K562 (cell line): ENCODE measurements around the gene ITK. TPM values are rescaled to one million over a fixed set of nuclear protein-coding genes. Genes with fewer than 3 reads are reported as not detected.

Experiments
- CEBPB ChIP-seq: fragments of 450-650 bp; IDR thresholded peaks from 2 replicates; pipeline ENCODE4 v1.6.1; 2016; ENCODE audit warnings: missing genetic modification characterization, missing compliant biosample characterization
- CHD1 ChIP-seq: fragments of 200-600 bp; sonication (generic); IDR thresholded peaks from one replicate; pipeline ENCODE4 v1.6.1; 2012; ENCODE audit warnings: mild to moderate bottlenecking, moderate library complexity, low read length, inconsistent platforms
- CTBP1 ChIP-seq: fragments of 450-650 bp; IDR thresholded peaks from 2 replicates; pipeline ENCODE4 v1.6.1; 2016; ENCODE audit warnings: borderline replicate concordance
- E2F3 ChIP-seq: fragments of 250-450 bp; sonication (Bioruptor Pico); IDR thresholded peaks from 2 replicates; pipeline ENCODE4 v1.4.0; 2020; ENCODE audit warnings: mild to moderate bottlenecking
- E4F1 ChIP-seq: fragments of 250-450 bp; sonication (Bioruptor Pico); IDR thresholded peaks from 2 replicates; pipeline ENCODE4 v1.5.0; 2021; ENCODE audit warnings: mild to moderate bottlenecking, borderline replicate concordance
- GTF2A2 ChIP-seq: IDR thresholded peaks from 2 replicates; pipeline ENCODE4 v1.6.1; 2016; ENCODE audit warnings: mild to moderate bottlenecking, missing genetic modification characterization, missing compliant biosample characterization
- HDAC3 ChIP-seq: fragments of 450-650 bp; IDR thresholded peaks from 2 replicates; pipeline ENCODE4 v1.6.1; 2018; ENCODE audit warnings: borderline replicate concordance, mild to moderate bottlenecking, moderate library complexity; ENCODE audit not compliant: partially characterized antibody
- HNRNPL ChIP-seq: fragments of 200-400 bp; formaldehyde crosslinking; IDR thresholded peaks from 2 replicates; pipeline ENCODE4 v1.6.1; 2017; ENCODE audit warnings: low read depth, mild to moderate bottlenecking, low read length
- HSF4 ChIP-seq: fragments of 250-450 bp; sonication (Bioruptor Pico); IDR thresholded peaks from 2 replicates; pipeline ENCODE4 v2.1.2; 2022; ENCODE audit warnings: mild to moderate bottlenecking, moderate library complexity, borderline replicate concordance
- MAX ChIP-seq: sonication (generic); formaldehyde crosslinking; IDR thresholded peaks from 2 replicates; pipeline ENCODE4 v1.9.0; 2022; ENCODE audit warnings: mild to moderate bottlenecking, missing genetic modification reagents
- MCM3 ChIP-seq: fragments of 450-650 bp; IDR thresholded peaks from 2 replicates; pipeline ENCODE4 v1.6.1; 2016
- MTA2 ChIP-seq: fragments of 450-650 bp; IDR thresholded peaks from 2 replicates; pipeline ENCODE4 v1.6.1; 2016; ENCODE audit warnings: low read depth
- POLR2G ChIP-seq: fragments of 200-400 bp; formaldehyde crosslinking; IDR thresholded peaks from 2 replicates; pipeline ENCODE4 v1.6.1; 2017; ENCODE audit warnings: low read depth, mild to moderate bottlenecking, antibody characterized with exemption, low read length, moderate library complexity
- PRMT5 ChIP-seq: sonication (generic); formaldehyde crosslinking; IDR thresholded peaks from 2 replicates; pipeline ENCODE4 v1.5.0; 2020; ENCODE audit warnings: missing genetic modification reagents
- PTRF ChIP-seq: fragments of 450-650 bp; IDR thresholded peaks from 2 replicates; pipeline ENCODE4 v1.6.1; 2016; ENCODE audit warnings: mild to moderate bottlenecking, missing genetic modification characterization, missing compliant biosample characterization
- SPI1 ChIP-seq: IDR thresholded peaks from 2 replicates; pipeline ENCODE4 v1.6.1; 2011; ENCODE audit warnings: low read depth, low read length, control low read depth, borderline replicate concordance
- TAL1 ChIP-seq: fragments of 450-650 bp; IDR thresholded peaks from 2 replicates; pipeline ENCODE4 v1.6.1; 2016; ENCODE audit warnings: mild to moderate bottlenecking
- TEAD1 ChIP-seq, 2 experiments: fragments of 450-650 bp in 1 of 2; sonication (generic) in 1 of 2; formaldehyde crosslinking; IDR thresholded peaks; 2 replicates each; pipeline versions ENCODE4 v1.4.0 to v1.8.0; 2020 to 2022; ENCODE audit warnings: mild to moderate bottlenecking in 2 of 2, missing genetic modification reagents in 1 of 2
- ZFX ChIP-seq: sonication (generic); formaldehyde crosslinking; IDR thresholded peaks from 2 replicates; pipeline ENCODE4 v1.8.0; 2022; ENCODE audit warnings: mild to moderate bottlenecking, missing genetic modification reagents, moderate library complexity
- ZNF512 ChIP-seq: IDR thresholded peaks from 2 replicates; pipeline ENCODE4 v1.6.1; 2016; ENCODE audit warnings: missing genetic modification characterization, missing compliant biosample characterization
- ZNF699 ChIP-seq: fragments of 250-450 bp; sonication (Bioruptor Pico); IDR thresholded peaks from 2 replicates; pipeline ENCODE4 v1.8.0; 2021; ENCODE audit warnings: mild to moderate bottlenecking, moderate library complexity; ENCODE audit not compliant: insufficient replicate concordance
- ZNF76 ChIP-seq: fragments of 250-450 bp; sonication (Bioruptor Pico); IDR thresholded peaks from 2 replicates; pipeline ENCODE4 v1.4.0; 2020; ENCODE audit warnings: mild to moderate bottlenecking, moderate library complexity, borderline replicate concordance
- ZNF778 ChIP-seq: fragments of 450-650 bp; formaldehyde crosslinking; IDR thresholded peaks from 2 replicates; pipeline ENCODE4 v1.4.0; 2020; ENCODE audit warnings: mild to moderate bottlenecking, moderate library complexity
- ZSCAN29 ChIP-seq: fragments of 450-650 bp; IDR thresholded peaks from 2 replicates; pipeline ENCODE4 v1.6.1; 2017
- polyA plus RNA-seq, 8 experiments: library from polyadenylated mRNA; depleted of rRNA in 4 of 8; stranded (reverse) in 5 of 8; unstranded in 3 of 8; fragments of >200 nt; fragmentation: Nextera tagmentation in 2 of 8; fragmentation: Illumina TruSeq in 1 of 8; extraction: Ambion mirVana in 2 of 8; extraction: Trizol in 1 of 8; gene quantifications; 2 replicates each; pipeline versions ENCODE4 v1.2.1 to v1.2.3, GENCODE V29; 2011 to 2014; ENCODE audit warnings: inconsistent platforms in 1 of 8, missing spikeins in 1 of 8
- total RNA-seq, 7 experiments: library from RNA; depleted of rRNA in 6 of 7; stranded (reverse); fragments of >200 nt in 6 of 7; fragmentation: Illumina TruSeq in 2 of 7; extraction: Trizol in 2 of 7; gene quantifications; 2 replicates each; pipeline versions ENCODE4 v1.2.1 to v1.2.3, GENCODE V29; 2011 to 2021; ENCODE audit warnings: low replicate concordance in 1 of 7

The ITK gene
- total and polyA plus RNA-seq, 9 of the 15 experiments (the other 6 are each of a cell fraction or from before 2014, with no cell fraction given) = 0.04 to 0.75 TPM; not detected in 7

GRCh38 chr5:157266286-157267007 lies 85.8 kb downstream of the ITK start (continued):
- TF ChIP-seq PRMT5 (CRISPR knock-in tag) (no peak), ZNF512 (tag) (no peak), E2F3 (CRISPR knock-in tag) (no peak), POLR2G (peak; percentile 3; the same call in 1 of the 2 replicates), HDAC3 (no peak), TAL1 (no peak), TEAD1 (CRISPR knock-in tag; IDR thresholded peaks at IDR 0.05) (no peak), CEBPB (tag) (no peak), SPI1 (no peak), ZNF76 (CRISPR knock-in tag) (no peak), HSF4 (no peak), CHD1 (no peak), MAX (CRISPR knock-in tag) (no peak), ZFX (CRISPR knock-in tag) (no peak), GTF2A2 (tag) (no peak), E4F1 (CRISPR knock-in tag) (no peak), ZNF778 (CRISPR knock-in tag) (no peak), HNRNPL (0 out of 2 replicates have a peak, but pooled peaks have one; percentile 36), ZNF699 (CRISPR knock-in tag) (no peak), MTA2 (no peak), PTRF (no peak), CTBP1 (peak; percentile 63; the same call in 1 of the 2 replicates), MCM3 (no peak), ZSCAN29 (no peak)
